Measurements from ENCODE around the gene NUDCD3.

DNA sequence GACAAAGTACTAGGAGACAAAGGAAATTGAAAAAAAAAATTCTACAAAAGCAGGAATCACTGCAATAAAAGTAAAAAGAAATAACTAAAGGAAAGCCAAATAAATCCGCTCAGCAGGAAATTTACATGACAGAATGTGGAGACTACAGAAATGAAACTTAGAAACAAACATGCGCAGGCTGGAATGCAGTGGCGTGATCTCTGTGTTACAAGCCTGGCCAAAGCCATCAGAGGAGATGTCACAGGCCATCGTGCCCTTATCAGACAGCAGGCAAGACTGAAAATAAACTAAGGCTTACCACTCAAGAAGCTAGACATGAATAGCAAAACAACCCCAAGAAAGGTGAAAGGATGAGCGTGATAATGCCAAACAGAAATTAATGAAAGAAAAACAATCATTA lies 158.8 kb downstream of the NUDCD3 start:
- TF ChIP-seq, protein P1, sequence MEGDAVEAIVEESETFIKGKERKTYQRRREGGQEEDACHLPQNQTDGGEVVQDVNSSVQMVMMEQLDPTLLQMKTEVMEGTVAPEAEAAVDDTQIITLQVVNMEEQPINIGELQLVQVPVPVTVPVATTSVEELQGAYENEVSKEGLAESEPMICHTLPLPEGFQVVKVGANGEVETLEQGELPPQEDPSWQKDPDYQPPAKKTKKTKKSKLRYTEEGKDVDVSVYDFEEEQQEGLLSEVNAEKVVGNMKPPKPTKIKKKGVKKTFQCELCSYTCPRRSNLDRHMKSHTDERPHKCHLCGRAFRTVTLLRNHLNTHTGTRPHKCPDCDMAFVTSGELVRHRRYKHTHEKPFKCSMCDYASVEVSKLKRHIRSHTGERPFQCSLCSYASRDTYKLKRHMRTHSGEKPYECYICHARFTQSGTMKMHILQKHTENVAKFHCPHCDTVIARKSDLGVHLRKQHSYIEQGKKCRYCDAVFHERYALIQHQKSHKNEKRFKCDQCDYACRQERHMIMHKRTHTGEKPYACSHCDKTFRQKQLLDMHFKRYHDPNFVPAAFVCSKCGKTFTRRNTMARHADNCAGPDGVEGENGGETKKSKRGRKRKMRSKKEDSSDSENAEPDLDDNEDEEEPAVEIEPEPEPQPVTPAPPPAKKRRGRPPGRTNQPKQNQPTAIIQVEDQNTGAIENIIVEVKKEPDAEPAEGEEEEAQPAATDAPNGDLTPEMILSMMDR (IDR thresholded peaks at IDR 0.05; ENCODE audit: low read length): no peak
- no peak for TF ChIP-seq EZH2 (optimal IDR thresholded peaks at IDR 0.05; ENCODE audit: low read depth, low read length)

Data from MM.1S (cell line).